ENCODE measurements around the gene MORC3.

The MORC3 gene

GRCh38 chr21:36425286-36425685, 105.3 kb downstream of the MORC3 start:
- TF ChIP-seq CTCF (IDR thresholded peaks at IDR 0.05; ENCODE audit: low read length, missing control alignments): no peak
- no peak for DNase-seq (ENCODE audit: low read depth)
- H3K4me3 ChIP-seq (replicated peaks; ENCODE audit: low read depth, low read length): no peak overlapping the region

Measured in fibroblast of pulmonary artery (primary cell).